ENCODE data around the gene KRT6B.
"Not testable (repeated sequence)": the region's sequence is repeated elsewhere in the genome, so short reads cannot be mapped to it uniquely, and the experiment has no call there.

The KRT6B gene

GRCh38 chr12:52452101-52452500, at the start of gene KRT6B:
Gene KRT6B, minus strand, starts transcription at chr12:52452146. Its CDS starts 68 bp downstream, at chr12:52452078.
- H3K4me3 ChIP-seq (ENCODE audit: low read depth, low read length), result no peak within 1 kb of the TSS

- no peak overlapping the region for H3K4me3 ChIP-seq (ENCODE audit: low read depth, low read length)
Measured at GRCh38 chr12:52501490-52501889, 49.5 kb upstream of the KRT6B start.

GRCh38 chr12:52500574-52500973, 48.6 kb upstream of the KRT6B start:
- H3K4me3 ChIP-seq (ENCODE audit: low read depth, low read length), result not testable (repeated sequence)

GRCh38 chr12:52499806-52500560, 48.0 kb upstream of the KRT6B start:
- no peak overlapping the region for H3K4me3 ChIP-seq (ENCODE audit: low read depth, low read length)

GRCh38 chr12:52498946-52499345, 47.0 kb upstream of the KRT6B start:
- H3K4me3 ChIP-seq (ENCODE audit: low read depth, low read length), result no peak overlapping the region

- H3K4me3 ChIP-seq (ENCODE audit: low read depth, low read length), result no peak overlapping the region
Measured at GRCh38 chr12:52497975-52498374, 46.0 kb upstream of the KRT6B start.

- H3K4me3 ChIP-seq (ENCODE audit: low read depth, low read length), result no peak overlapping the region
Measured at GRCh38 chr12:52496590-52497071, 44.7 kb upstream of the KRT6B start.

- H3K4me3 ChIP-seq (ENCODE audit: low read depth, low read length), result no peak overlapping the region
Measured at GRCh38 chr12:52496054-52496453, 44.1 kb upstream of the KRT6B start.

- H3K4me3 ChIP-seq (ENCODE audit: low read depth, low read length), result no peak overlapping the region
Measured at GRCh38 chr12:52495389-52495788, 43.4 kb upstream of the KRT6B start.

GRCh38 chr12:52494518-52494917, 42.6 kb upstream of the KRT6B start:
- no peak overlapping the region for H3K4me3 ChIP-seq (ENCODE audit: low read depth, low read length)

GRCh38 chr12:52494100-52494499, 42.2 kb upstream of the KRT6B start:
- H3K4me3 ChIP-seq (ENCODE audit: low read depth, low read length), result no peak overlapping the region

- H3K4me3 ChIP-seq (ENCODE audit: low read depth, low read length), result no peak within 1 kb of the TSS
Measured at GRCh38 chr12:52493172-52493571, 41.2 kb upstream of the KRT6B start, which contains the start of gene KRT6A. Gene KRT6A, minus strand, starts transcription at chr12:52493257. Its CDS starts 69 bp downstream, at chr12:52493188.

GRCh38 chr12:52492405-52492804, 40.5 kb upstream of the KRT6B start:
- not testable (repeated sequence) for H3K4me3 ChIP-seq (ENCODE audit: low read depth, low read length)

GRCh38 chr12:52491495-52491894, 39.5 kb upstream of the KRT6B start:
- not testable (repeated sequence) for H3K4me3 ChIP-seq (ENCODE audit: low read depth, low read length)

GRCh38 chr12:52488736-52489135, 36.8 kb upstream of the KRT6B start:
- H3K4me3 ChIP-seq (ENCODE audit: low read depth, low read length), result no peak overlapping the region

GRCh38 chr12:52487744-52488443, 35.9 kb upstream of the KRT6B start:
- not testable (repeated sequence) for H3K4me3 ChIP-seq (ENCODE audit: low read depth, low read length)

GRCh38 chr12:52487211-52487610, 35.3 kb upstream of the KRT6B start:
- H3K4me3 ChIP-seq (ENCODE audit: low read depth, low read length), result no peak overlapping the region

- no peak overlapping the region for H3K4me3 ChIP-seq (ENCODE audit: low read depth, low read length)
Measured at GRCh38 chr12:52486166-52487105, 34.5 kb upstream of the KRT6B start.

GRCh38 chr12:52480073-52480472, 28.1 kb upstream of the KRT6B start:
- no peak overlapping the region for H3K4me3 ChIP-seq (ENCODE audit: low read depth, low read length)

- H3K4me3 ChIP-seq (ENCODE audit: low read depth, low read length), result no peak overlapping the region
Measured at GRCh38 chr12:52477651-52478050, 25.7 kb upstream of the KRT6B start.

- H3K4me3 ChIP-seq (ENCODE audit: low read depth, low read length), result no peak overlapping the region
Measured at GRCh38 chr12:52474212-52474611, 22.3 kb upstream of the KRT6B start.
